ENCODE results near the gene PLOD3. TPM values are rescaled to one million over a fixed set of nuclear protein-coding genes. Genes with fewer than 3 reads are reported as not detected.
"Not testable (repeated sequence)": the region's sequence is repeated elsewhere in the genome, so short reads cannot be mapped to it uniquely, and the experiment has no call there.

The PLOD3 gene
- total RNA-seq, 1 donor from 2014 or later = 161 TPM

GRCh38 chr7:101200862-101201599, 16.4 kb downstream of the PLOD3 start, which contains the start of gene MOGAT3:
Gene MOGAT3 (minus strand): TSS chr7:101201036. CDS start chr7:101200854, 182 bp downstream.
- Histone ChIP-seq H3K4me3 (ENCODE audit: insufficient read depth, low read depth, low read length) (no peak within 1 kb of the TSS), H3K4me1 (ENCODE audit: insufficient read depth, low read length) (peaks cover 2% of the 10 kb centered on the region), H3K79me2 (ENCODE audit: insufficient read depth, low read length) (no peaks in the 10 kb centered on the region), H3K9ac (ENCODE audit: low read length) (no peak within 1 kb of the TSS), H3K27me3 (ENCODE audit: insufficient read depth, low read length) (peaks cover 24% of the 10 kb centered on the region), H2AFZ (ENCODE audit: low read depth, low read length) (peak within 1 kb of the TSS; percentile 41), H3K36me3 (ENCODE audit: insufficient read depth, low read length) (no peaks in the 10 kb centered on the region), H3K27ac (ENCODE audit: low read depth, low read length) (no peak within 1 kb of the TSS), H3K4me2 (ENCODE audit: low read length) (peak within 1 kb of the TSS; percentile 44), H4K20me1 (ENCODE audit: insufficient read depth, low read length) (peaks cover 3% of the 10 kb centered on the region), H3K9me3 (ENCODE audit: insufficient read depth, low read depth, low read length) (no peaks in the 10 kb centered on the region)
- H3K27me3 Mint-ChIP-seq (ENCODE audit: low read depth, unreplicated experiment) = peaks cover 30% of the 10 kb centered on the region
- DNase-seq (ENCODE audit: low read depth) (no peak), FAIRE-seq (no peak)
- H3K4me3 Mint-ChIP-seq (ENCODE audit: unreplicated experiment) = peak within 1 kb of the TSS; percentile 60
- H3K27ac Mint-ChIP-seq (ENCODE audit: unreplicated experiment) = no peak within 1 kb of the TSS
- no peaks in the 10 kb centered on the region for H3K4me1 Mint-ChIP-seq (ENCODE audit: low read depth, unreplicated experiment)
- H3K36me3 Mint-ChIP-seq (ENCODE audit: low read depth, unreplicated experiment) = no peaks in the 10 kb centered on the region
- no peaks in the 10 kb centered on the region for H3K9me3 Mint-ChIP-seq (ENCODE audit: unreplicated experiment)
- TF ChIP-seq CTCF (IDR thresholded peaks at IDR 0.05; ENCODE audit: insufficient read depth, low read depth, low read length) = no peak
- no peak for TF ChIP-seq EZH2 (IDR thresholded peaks at IDR 0.05; ENCODE audit: insufficient read depth, low read length)

- no peak for FAIRE-seq
- Mint-ChIP-seq H3K4me1 (ENCODE audit: low read depth, unreplicated experiment) (no peaks in the 10 kb centered on the region), H3K27ac (ENCODE audit: unreplicated experiment) (no peak overlapping the region), H3K27me3 (ENCODE audit: low read depth, unreplicated experiment) (peaks cover 30% of the 10 kb centered on the region), H3K36me3 (ENCODE audit: low read depth, unreplicated experiment) (no peaks in the 10 kb centered on the region), H3K9me3 (ENCODE audit: unreplicated experiment) (no peaks in the 10 kb centered on the region), H3K4me3 (ENCODE audit: unreplicated experiment) (no peak overlapping the region)
- no peaks in the 10 kb centered on the region for H3K36me3 ChIP-seq (ENCODE audit: insufficient read depth, low read length)
- H3K27me3 ChIP-seq (ENCODE audit: insufficient read depth, low read length) = peaks cover 24% of the 10 kb centered on the region
- no peaks in the 10 kb centered on the region for H3K9me3 ChIP-seq (ENCODE audit: insufficient read depth, low read depth, low read length)
- H3K4me2 ChIP-seq (ENCODE audit: low read length) = no peak overlapping the region
- no peak overlapping the region for H3K4me3 ChIP-seq (ENCODE audit: insufficient read depth, low read depth, low read length)
- H3K9ac ChIP-seq (ENCODE audit: low read length) = no peak overlapping the region
- peaks cover 3% of the 10 kb centered on the region for H4K20me1 ChIP-seq (ENCODE audit: insufficient read depth, low read length)
- no peak for TF ChIP-seq CTCF (IDR thresholded peaks at IDR 0.05; ENCODE audit: insufficient read depth, low read depth, low read length)
- no peak for TF ChIP-seq EZH2 (IDR thresholded peaks at IDR 0.05; ENCODE audit: insufficient read depth, low read length)
- peaks cover 2% of the 10 kb centered on the region for H3K4me1 ChIP-seq (ENCODE audit: insufficient read depth, low read length)
- H3K27ac ChIP-seq (ENCODE audit: low read depth, low read length) = no peak overlapping the region
- no peak overlapping the region for H2AFZ ChIP-seq (ENCODE audit: low read depth, low read length)
- H3K79me2 ChIP-seq (ENCODE audit: insufficient read depth, low read length) = no peaks in the 10 kb centered on the region
- DNase-seq (ENCODE audit: low read depth) = no peak
Observed at GRCh38 chr7:101200504-101200861, 16.9 kb downstream of the PLOD3 start.

GRCh38 chr7:101199522-101199921, 17.9 kb downstream of the PLOD3 start:
- not testable (repeated sequence) for H3K36me3 Mint-ChIP-seq (ENCODE audit: low read depth, unreplicated experiment); H3K79me2 ChIP-seq (ENCODE audit: insufficient read depth, low read length); H3K27ac Mint-ChIP-seq (ENCODE audit: unreplicated experiment); H3K9me3 Mint-ChIP-seq (ENCODE audit: unreplicated experiment); H3K4me3 Mint-ChIP-seq (ENCODE audit: unreplicated experiment); H3K4me1 Mint-ChIP-seq (ENCODE audit: low read depth, unreplicated experiment); H3K9me3 ChIP-seq (ENCODE audit: insufficient read depth, low read depth, low read length); H2AFZ ChIP-seq (ENCODE audit: low read depth, low read length); H3K4me1 ChIP-seq (ENCODE audit: insufficient read depth, low read length); FAIRE-seq; H3K27ac ChIP-seq (ENCODE audit: low read depth, low read length); H4K20me1 ChIP-seq (ENCODE audit: insufficient read depth, low read length); H3K4me2 ChIP-seq (ENCODE audit: low read length); DNase-seq (ENCODE audit: low read depth); H3K4me3 ChIP-seq (ENCODE audit: insufficient read depth, low read depth, low read length); H3K9ac ChIP-seq (ENCODE audit: low read length); H3K36me3 ChIP-seq (ENCODE audit: insufficient read depth, low read length)
- H3K27me3 Mint-ChIP-seq (ENCODE audit: low read depth, unreplicated experiment) = peaks cover 34% of the 10 kb centered on the region
- H3K27me3 ChIP-seq (ENCODE audit: insufficient read depth, low read length) = peaks cover 24% of the 10 kb centered on the region
